ENCODE results near the gene TNK1.

DNA sequence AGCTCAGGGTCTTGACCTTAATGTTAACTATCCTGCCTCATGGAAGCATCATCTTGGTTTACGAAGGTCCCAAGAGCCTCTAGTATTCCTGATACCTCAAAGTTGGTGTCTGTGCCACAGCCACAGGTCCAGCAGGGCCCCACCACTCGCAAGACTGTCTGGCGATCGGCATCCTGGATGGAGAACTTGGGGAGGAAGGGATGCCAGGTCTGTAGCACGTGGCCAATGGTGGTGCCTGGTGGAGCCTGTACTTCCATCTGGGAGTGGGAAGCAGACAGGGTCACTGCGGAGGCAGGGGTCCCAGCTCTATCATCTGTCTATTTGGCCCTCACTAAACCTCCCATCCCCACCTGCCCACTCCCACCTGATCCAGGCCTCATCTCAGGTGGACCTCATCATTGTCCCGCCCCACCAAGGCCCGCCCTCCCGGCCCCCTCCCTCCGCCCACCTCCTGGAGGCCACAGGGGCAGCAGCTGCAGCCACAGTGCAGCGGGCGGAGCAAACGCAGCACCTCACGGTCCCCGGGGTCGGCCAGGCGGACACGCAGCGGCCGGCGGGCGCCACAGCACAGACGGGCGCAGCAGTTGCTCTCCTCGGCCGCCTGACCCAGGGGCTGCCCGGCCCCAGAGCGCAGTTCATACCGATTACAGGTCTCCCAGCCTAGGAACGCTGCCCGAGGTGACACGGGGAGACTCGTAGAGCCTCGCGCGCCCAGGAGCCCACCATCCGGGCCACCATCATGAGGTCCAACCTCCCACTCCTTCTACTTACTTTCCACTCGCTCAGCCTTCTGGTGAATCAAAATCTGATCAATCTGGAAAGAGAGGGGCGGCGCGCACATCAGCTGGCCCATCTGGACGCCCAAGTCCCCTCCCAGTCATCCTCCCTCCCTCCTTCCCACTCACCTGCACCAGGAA, 12.1 kb downstream of the TNK1 start:
- TF ChIP-seq POLR2AphosphoS5 (IDR thresholded peaks at IDR 0.05; ENCODE audit: low read depth, low read length): no peak
- TF ChIP-seq, protein P1, sequence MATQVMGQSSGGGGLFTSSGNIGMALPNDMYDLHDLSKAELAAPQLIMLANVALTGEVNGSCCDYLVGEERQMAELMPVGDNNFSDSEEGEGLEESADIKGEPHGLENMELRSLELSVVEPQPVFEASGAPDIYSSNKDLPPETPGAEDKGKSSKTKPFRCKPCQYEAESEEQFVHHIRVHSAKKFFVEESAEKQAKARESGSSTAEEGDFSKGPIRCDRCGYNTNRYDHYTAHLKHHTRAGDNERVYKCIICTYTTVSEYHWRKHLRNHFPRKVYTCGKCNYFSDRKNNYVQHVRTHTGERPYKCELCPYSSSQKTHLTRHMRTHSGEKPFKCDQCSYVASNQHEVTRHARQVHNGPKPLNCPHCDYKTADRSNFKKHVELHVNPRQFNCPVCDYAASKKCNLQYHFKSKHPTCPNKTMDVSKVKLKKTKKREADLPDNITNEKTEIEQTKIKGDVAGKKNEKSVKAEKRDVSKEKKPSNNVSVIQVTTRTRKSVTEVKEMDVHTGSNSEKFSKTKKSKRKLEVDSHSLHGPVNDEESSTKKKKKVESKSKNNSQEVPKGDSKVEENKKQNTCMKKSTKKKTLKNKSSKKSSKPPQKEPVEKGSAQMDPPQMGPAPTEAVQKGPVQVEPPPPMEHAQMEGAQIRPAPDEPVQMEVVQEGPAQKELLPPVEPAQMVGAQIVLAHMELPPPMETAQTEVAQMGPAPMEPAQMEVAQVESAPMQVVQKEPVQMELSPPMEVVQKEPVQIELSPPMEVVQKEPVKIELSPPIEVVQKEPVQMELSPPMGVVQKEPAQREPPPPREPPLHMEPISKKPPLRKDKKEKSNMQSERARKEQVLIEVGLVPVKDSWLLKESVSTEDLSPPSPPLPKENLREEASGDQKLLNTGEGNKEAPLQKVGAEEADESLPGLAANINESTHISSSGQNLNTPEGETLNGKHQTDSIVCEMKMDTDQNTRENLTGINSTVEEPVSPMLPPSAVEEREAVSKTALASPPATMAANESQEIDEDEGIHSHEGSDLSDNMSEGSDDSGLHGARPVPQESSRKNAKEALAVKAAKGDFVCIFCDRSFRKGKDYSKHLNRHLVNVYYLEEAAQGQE (IDR thresholded peaks at IDR 0.05; ENCODE audit: insufficient read depth in 1 of 2, low read depth in 2 of 2, low read length in 2 of 2): no peak
- TF ChIP-seq TAF1 (IDR thresholded peaks at IDR 0.05; ENCODE audit: borderline replicate concordance, insufficient read depth, low read length): no peak

All from PFSK-1 (cell line).